GM19043 (cell line): ENCODE measurements around the gene BANP.

Experiments
- ATAC-seq: cut with Tn5 transposase; IDR thresholded peaks from one replicate; pipeline ENCODE4 v1.9.1; 2021; ENCODE audit warnings: low read depth; ENCODE audit not compliant: unreplicated experiment

BANP gene

GRCh38 chr16:88062341-88063210 is 111.3 kb downstream of the BANP start:
- no peak for ATAC-seq

- ATAC-seq: no peak
Measured at GRCh38 chr16:88063211-88063773, 112.1 kb downstream of the BANP start.

DNA sequence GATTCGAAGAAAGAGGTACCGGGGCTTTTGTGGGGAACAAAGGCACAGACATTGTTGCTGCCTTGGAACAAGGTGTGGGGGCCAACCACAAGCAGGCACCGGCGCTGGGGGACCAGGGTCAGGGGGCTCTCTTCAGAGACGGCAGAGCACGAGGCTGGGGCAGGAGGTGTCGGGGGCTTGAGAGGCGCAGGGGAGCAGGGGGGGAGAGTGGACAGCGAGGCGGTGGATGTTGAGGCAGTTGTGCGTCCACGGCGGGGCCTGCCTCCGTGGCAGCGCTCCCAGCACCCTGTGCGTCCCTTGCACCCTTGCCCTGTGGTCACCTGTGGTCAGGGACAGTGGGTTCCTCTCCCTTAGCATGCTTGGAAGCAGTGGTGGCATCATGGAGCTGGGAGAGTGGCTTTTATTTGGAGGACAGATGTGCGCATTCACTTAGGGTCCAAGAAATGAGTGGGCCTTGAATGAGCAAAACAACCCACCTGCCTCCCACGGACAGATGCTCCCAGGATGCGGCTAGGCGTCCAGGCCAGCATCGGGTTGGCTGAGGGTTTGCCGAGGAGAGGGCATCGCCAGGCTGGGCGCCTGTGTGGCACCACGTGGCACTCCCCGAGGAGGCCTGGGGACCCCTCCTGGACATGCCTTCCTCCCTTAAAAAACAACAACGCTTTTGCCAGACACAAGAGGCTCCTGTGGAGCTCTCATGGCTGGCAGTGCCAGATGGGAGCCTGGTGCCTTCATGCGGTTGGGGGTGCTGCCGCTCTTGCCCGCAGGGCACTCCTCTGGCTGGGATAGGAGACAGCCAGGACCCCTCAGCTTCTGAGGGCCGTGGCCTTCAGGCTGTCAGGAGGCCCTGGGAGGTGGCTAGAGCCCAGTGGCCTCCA is 113.0 kb downstream of the BANP start:
- no peak for ATAC-seq

- ATAC-seq: no peak
Measured at GRCh38 chr16:88064889-88065746, 113.9 kb downstream of the BANP start.

GRCh38 chr16:88065747-88066142 is 114.5 kb downstream of the BANP start:
- no peak for ATAC-seq

- no peak for ATAC-seq
Measured at GRCh38 chr16:88066234-88066633, 115.0 kb downstream of the BANP start.

GRCh38 chr16:88066680-88067529 is 115.7 kb downstream of the BANP start:
- ATAC-seq: no peak

DNA sequence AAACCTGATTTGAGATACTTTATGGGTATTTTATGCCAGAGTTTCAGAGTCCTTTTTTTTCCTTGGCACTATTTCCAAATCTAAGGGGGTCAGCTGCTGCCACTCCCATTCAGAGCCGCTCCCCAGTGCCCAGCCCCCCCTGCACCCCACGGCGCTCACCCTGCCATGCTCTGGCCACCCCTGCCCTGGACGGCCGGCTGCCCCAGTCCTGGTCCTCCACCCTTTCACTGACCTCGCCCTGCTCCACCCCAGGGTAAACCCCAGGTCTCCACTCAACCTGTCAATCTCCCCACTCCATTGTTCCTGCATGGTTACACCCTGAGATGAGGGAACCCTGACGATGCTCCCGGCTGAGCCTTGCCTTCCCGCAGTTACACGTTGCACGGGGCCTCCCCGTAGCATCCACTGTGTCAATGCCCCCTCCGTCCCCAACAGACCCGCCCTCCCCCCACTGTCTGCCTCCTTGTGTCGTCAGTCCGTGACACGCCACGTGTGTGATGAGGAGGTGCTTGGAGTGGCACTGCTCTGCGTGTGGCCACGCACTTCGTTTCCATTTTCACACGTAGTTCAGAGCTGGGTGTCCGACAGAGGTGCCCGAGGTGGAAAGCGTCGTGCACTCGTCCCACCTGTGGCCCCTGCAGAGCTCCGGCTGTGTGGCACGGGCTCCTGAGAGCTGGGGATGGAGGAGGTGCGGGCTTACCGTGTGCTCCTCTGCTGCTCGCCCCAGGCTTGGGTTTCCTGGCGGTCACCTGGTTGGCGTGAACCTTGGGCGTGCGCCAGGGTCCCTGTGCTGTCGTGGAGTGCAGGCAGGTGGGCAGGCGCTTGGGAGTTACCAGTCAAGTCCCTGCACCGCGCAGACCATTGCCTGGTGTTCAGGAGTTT is 116.5 kb downstream of the BANP start:
- no peak for ATAC-seq

DNA sequence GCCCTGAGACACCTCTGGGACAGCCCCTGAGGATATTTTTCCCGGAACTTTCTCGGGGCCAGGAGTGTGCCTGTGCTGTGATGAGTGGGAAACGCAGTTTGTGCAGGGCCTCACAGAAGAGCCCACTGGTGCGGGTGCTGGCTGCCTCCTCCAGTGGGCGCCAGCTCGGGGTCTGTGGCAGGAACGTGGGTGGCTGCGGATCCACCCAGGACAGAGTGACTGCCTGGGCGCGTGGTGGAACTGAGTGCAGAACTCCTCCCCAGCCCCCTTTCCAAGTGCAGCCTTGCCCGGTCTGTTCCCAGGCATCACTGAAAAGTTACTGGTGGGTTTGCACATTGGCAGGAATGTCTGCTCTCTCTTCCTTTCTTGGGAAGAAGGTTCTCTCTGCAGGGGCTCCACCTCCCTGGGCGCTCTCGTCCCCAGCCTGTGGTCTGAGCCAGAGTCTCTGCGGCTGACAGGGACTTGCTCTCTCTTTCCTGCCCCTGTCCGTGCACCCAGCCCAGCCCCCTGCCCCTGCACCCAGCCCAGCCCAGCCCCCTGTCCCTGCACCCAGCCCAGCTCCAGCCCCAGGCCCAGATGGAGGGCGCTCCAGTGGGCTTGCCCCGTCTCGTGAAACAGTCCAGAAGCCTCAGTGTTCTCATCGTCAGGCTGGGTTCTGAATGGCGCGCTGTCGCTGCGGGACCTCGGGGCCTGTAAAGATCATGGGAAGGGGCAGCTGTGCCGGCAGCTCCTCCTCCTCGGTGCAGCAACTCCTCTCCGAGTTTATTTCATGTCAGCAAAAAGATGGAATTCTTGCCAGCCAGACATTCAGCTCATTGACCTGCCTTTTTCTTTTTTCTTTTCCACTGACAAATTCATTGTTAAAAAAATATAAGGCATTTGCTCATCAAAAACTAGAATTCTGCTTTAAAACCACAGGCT is 117.5 kb downstream of the BANP start:
- no peak for ATAC-seq

DNA sequence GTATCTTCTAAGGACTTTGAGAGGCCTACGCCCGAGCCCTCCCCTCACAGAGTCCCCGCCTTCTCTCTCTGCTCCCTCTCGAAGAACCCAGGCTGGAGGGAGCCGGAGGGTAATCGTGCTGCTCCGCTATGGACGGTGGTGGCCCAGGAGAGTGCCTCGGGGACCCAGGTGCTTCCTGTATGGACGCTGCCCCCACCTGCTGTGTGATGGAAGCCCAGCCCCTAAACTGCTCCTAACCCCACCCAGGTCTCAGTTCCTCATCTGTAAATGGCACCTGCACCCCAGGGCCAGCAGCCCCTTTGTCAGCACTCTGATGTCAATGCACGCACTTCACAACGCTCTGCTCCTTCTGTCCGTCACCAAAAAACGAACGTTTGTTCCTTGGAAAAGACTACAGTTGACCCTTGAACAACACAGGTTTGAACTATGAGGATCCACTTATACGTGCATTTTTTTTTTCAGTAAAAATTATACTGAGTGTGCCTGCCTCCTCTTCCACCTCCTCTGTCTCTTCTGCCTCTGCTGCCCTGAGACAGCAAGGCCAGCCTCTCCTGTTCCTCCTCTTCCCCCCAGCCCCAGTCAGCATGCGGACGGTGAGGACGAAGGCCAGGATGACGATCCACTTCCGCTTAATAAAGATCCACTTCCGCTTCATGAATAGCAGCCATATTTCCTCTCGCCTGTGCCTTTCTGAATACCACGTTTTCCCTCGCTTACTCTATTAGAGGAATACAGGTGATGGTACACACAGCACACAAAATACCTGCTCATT is 118.3 kb downstream of the BANP start:
- ATAC-seq: peak; percentile 94

DNA sequence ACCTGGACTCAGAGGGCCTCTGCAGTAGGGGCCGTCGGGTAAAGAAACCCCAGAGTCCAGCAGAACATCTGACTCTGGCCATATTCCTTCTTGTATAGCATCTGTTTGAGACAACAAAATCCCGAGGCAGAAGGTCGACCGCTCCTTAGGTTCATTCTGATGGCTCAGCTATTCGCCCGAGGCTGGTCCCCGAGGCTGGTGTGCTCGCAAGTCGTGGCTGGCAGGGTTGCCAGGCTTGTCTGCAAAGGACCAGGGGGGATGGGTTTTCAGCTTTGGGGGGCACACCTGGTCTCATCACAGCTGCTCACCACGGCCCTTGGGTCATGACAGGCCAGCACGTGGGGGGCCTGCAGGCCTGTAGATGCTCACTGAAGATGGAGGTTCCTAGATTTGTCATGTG is 119.1 kb downstream of the BANP start:
- no peak for ATAC-seq

- ATAC-seq: no peak
Measured at GRCh38 chr16:88070989-88071625, 119.9 kb downstream of the BANP start.

- ATAC-seq: no peak
Measured at GRCh38 chr16:88071908-88072307, 120.7 kb downstream of the BANP start.

DNA sequence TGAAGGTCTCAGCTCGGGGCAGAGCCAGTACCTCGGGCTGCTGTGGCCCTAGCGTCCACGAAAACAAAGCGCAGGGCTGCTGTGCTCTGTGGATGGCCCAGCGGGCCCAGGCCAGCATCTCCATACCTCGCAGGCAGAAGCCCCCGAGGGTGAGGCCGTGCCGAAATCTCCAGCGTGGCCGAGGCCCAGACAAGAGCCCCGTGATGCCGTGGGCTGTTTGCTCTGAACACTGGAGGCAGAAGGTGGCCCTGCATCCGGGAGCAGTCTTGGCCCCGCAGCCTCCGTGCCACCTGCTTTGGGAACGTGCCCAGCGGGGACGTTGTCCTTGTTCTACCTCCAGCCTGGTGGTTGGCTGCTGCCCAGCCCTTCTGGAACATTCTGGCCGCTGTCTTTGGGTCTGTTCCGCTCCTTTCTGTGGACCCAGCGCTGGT is 121.4 kb downstream of the BANP start:
- ATAC-seq: no peak

GRCh38 chr16:88073201-88073721 is 122.0 kb downstream of the BANP start:
- ATAC-seq: no peak

DNA sequence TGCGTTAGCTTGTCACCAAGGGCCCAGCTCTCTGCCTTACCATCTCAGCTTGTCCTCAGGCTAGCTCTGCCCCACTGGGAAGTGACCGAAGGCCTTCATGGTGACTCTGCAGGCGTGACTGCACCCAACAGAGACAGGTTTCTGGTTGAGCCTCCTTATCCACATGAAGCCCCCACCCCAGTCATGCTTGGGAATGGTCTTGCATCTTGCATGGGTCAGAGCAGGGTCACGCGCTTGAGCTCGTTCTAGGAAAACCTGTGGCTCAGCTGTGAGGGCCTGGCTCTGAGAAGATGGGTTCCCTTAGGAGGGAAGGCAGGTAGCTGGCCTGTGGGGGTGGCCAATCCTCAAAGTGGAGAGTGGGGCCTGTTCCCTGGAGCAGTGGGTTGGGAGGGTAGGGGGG is 122.8 kb downstream of the BANP start:
- ATAC-seq: no peak
